Neural crest cell (in vitro differentiated cells): ENCODE measurements around the gene TMEM87B. TPM values are rescaled to one million over a fixed set of nuclear protein-coding genes. Genes with fewer than 3 reads are reported as not detected.

Source experiments
- DNase-seq: peaks from one replicate; pipeline ENCODE4 v3.0.0; 2021; ENCODE audit warnings: low read depth, mixed read lengths, low spot score
- H3K27ac Mint-ChIP-seq: one replicate; pipeline ENCODE4 v1.8.0; 2021; ENCODE audit warnings: mild to moderate bottlenecking, mixed read lengths; ENCODE audit not compliant: unreplicated experiment
- H3K27me3 Mint-ChIP-seq: 2 replicates; pipeline ENCODE4 v1.8.0; 2021; ENCODE audit warnings: low read depth, mild to moderate bottlenecking, mixed read lengths
- H3K36me3 Mint-ChIP-seq: 2 replicates; pipeline ENCODE4 v1.8.0; 2021; ENCODE audit warnings: low read depth, mild to moderate bottlenecking, mixed read lengths
- H3K4me1 Mint-ChIP-seq: 2 replicates; pipeline ENCODE4 v1.8.0; 2021; ENCODE audit warnings: mixed read lengths
- H3K4me3 Mint-ChIP-seq: one replicate; pipeline ENCODE4 v1.8.0; 2021; ENCODE audit warnings: mild to moderate bottlenecking, mixed read lengths
- H3K9me3 Mint-ChIP-seq: 2 replicates; pipeline ENCODE4 v1.8.0; 2021; ENCODE audit warnings: mixed read lengths
- long read RNA-seq: library from polyadenylated mRNA; unstranded; transcript quantifications from one replicate; pipeline ENCODE4 v2.0.0, GENCODE V29; 2020
- total RNA-seq: library from RNA; stranded (reverse); gene quantifications from 2 replicates; pipeline ENCODE4 v1.2.1, GENCODE V29; 2021
- TF ChIP-seq, protein P1 (sequence below): fragments of 200-600 bp; sonication (generic); conservative IDR thresholded peaks from 2 replicates; pipeline ENCODE4 v1.5.0; 2021; ENCODE audit warnings: antibody characterized with exemption, mild to moderate bottlenecking

Gene TMEM87B, protein sequence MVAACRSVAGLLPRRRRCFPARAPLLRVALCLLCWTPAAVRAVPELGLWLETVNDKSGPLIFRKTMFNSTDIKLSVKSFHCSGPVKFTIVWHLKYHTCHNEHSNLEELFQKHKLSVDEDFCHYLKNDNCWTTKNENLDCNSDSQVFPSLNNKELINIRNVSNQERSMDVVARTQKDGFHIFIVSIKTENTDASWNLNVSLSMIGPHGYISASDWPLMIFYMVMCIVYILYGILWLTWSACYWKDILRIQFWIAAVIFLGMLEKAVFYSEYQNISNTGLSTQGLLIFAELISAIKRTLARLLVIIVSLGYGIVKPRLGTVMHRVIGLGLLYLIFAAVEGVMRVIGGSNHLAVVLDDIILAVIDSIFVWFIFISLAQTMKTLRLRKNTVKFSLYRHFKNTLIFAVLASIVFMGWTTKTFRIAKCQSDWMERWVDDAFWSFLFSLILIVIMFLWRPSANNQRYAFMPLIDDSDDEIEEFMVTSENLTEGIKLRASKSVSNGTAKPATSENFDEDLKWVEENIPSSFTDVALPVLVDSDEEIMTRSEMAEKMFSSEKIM
- 6.2 and 7.8 TPM in 2 replicates for total RNA-seq
- long read RNA-seq, full-length matches to known transcripts: 1 of 7 reads
- long read RNA-seq, partial matches to known transcripts: 2 of 7 reads
- long read RNA-seq, other reads (novel, unspliced or antisense): 4 of 7 reads

DNA sequence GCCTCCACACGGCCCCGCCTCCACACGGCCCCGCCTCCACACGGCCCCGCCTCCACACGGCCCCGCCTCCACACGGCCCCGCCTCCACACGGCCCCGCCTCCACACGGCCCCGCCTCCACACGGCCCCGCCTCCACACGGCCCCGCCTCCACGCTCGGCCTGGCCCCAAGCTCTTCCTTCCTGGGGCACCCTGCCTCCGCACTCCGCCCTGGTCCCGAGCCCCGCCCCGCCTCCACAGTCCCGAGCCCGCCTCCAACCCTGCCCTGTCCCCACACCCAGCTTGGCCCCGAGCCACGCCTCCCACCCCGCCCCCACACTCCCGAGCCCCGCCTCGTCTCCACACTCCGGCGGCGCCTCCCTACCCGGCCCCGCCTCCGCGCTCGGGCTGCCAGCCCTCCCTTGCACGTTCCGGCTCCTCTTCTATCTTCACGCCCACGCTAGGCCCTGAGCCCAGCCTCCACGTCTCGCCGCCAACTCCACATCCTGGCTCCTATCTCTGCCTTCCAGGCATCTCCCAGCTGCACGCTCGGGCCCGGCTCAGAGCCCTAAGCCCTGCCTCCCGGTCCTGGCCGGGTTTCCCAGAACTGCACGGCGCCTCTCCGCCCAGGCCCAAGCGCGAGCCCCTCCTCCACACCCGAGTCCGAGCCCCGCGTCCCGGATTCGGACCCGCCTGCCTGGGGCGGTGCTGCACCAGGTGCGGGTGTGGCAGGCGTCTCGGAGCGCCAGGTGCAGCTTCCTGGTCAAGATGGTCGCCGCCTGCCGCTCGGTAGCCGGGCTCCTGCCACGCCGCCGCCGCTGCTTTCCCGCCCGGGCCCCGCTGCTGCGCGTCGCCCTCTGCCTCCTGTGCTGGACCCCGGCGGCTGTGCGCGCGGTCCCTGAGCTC lies at the start of gene TMEM87B:
TSS of gene TMEM87B (plus strand) at position 423 of the 883 bp plus-strand sequence. CDS start at position 746, 323 bp downstream.
- peak; percentile 94 for DNase-seq
- no peaks in the 10 kb centered on the region for H3K9me3 Mint-ChIP-seq
- no peaks in the 10 kb centered on the region for H3K36me3 Mint-ChIP-seq
- no peaks in the 10 kb centered on the region for H3K27me3 Mint-ChIP-seq
- TF ChIP-seq, protein P1, sequence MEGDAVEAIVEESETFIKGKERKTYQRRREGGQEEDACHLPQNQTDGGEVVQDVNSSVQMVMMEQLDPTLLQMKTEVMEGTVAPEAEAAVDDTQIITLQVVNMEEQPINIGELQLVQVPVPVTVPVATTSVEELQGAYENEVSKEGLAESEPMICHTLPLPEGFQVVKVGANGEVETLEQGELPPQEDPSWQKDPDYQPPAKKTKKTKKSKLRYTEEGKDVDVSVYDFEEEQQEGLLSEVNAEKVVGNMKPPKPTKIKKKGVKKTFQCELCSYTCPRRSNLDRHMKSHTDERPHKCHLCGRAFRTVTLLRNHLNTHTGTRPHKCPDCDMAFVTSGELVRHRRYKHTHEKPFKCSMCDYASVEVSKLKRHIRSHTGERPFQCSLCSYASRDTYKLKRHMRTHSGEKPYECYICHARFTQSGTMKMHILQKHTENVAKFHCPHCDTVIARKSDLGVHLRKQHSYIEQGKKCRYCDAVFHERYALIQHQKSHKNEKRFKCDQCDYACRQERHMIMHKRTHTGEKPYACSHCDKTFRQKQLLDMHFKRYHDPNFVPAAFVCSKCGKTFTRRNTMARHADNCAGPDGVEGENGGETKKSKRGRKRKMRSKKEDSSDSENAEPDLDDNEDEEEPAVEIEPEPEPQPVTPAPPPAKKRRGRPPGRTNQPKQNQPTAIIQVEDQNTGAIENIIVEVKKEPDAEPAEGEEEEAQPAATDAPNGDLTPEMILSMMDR: no peak
- peak within 1 kb of the TSS; percentile 97 for H3K4me3 Mint-ChIP-seq
- H3K27ac Mint-ChIP-seq: peak within 1 kb of the TSS; percentile 96
- H3K4me1 Mint-ChIP-seq: peaks cover 23% of the 10 kb centered on the region

DNA sequence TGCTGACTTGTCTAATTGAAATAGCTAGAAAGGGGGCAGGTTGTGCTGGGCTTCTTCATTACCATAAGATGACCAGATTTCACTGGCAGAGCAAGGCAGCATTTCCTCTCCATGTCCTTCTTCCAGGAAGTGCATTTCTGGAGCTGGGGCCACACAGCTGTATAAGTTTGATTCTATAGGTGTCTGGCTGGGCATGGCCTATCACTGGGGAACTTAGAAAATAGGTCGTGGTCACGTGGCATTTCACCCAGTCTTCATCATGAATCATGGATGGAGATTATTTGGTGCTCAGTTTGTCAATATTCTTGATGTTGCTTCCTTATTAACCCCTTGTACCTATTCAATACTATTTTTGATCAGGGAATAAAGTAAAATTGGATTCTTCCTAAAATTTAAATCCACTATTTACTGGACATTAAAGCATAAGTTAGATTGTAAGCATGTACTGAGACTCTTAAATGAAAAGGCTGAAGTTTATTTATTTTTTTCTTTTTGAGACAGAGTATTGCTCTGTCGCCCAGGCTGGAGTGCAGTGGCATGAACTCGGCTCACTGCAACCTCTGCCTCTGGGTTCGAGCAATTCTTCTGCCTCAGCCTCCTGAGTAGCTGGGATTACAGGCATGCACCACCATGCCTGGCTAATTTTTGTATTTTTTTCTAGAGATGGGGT lies 49.5 kb upstream of the TMEM87B start:
- TF ChIP-seq, protein P1: no peak
- Mint-ChIP-seq H3K27me3 (no peaks in the 10 kb centered on the region), H3K27ac (no peak overlapping the region), H3K4me1 (peaks cover 20% of the 10 kb centered on the region), H3K4me3 (no peak overlapping the region), H3K36me3 (no peaks in the 10 kb centered on the region), H3K9me3 (no peaks in the 10 kb centered on the region)
- DNase-seq: no peak

DNA sequence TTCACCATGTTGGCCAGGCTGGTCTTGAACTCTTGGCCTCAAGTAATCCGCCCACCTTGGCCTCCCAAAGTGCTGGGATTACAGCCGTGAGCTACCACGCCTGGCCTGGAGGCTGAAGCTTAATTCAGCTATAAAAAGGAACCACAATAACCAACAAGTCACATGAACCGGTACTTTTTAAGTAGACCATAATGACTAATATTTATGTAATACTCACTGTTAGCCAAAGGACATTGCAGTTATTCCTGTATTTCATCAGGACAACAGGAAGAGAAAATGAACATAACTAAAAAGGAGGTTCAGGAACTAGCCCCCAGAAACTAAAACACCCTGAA lies 49.0 kb upstream of the TMEM87B start:
- H3K4me1 Mint-ChIP-seq: peaks cover 15% of the 10 kb centered on the region
- no peaks in the 10 kb centered on the region for H3K36me3 Mint-ChIP-seq
- no peaks in the 10 kb centered on the region for H3K27me3 Mint-ChIP-seq

DNA sequence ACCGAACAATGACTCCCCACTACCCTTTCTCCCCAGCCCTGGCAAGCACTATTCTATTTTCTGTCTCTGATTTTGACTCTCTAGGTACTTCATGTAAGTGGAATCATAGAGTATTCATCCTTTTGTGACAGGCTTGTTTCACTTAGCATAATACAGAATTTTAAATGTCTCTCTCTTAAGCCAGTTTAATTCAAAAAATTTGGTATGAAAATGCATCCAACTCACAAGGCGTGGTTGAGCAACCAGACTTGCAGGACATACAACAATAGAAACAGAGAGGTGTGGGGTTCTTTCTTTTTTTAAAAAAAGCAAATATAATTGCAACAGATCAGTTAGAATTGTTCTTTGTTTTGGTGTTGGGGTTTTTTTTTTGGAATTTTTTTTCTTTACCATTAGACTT lies 47.6 kb upstream of the TMEM87B start:
- H3K9me3 Mint-ChIP-seq: no peaks in the 10 kb centered on the region
- TF ChIP-seq, protein P1: no peak
- H3K27ac Mint-ChIP-seq: no peak overlapping the region
- H3K4me3 Mint-ChIP-seq: no peak overlapping the region
- no peaks in the 10 kb centered on the region for H3K27me3 Mint-ChIP-seq
- DNase-seq: no peak
- H3K36me3 Mint-ChIP-seq: no peaks in the 10 kb centered on the region
- peaks cover 10% of the 10 kb centered on the region for H3K4me1 Mint-ChIP-seq

More for the DNA sequence above, 49.0 kb upstream of the TMEM87B start:
- Mint-ChIP-seq H3K9me3 (no peaks in the 10 kb centered on the region), H3K27ac (no peak overlapping the region), H3K4me3 (no peak overlapping the region)
- TF ChIP-seq, protein P1: no peak
- DNase-seq: no peak
